HEK293 (cell line): ENCODE results near the gene CORO7.

Experiments used
- ATF2 ChIP-seq: fragments of 450-650 bp; formaldehyde crosslinking; IDR thresholded peaks from 2 replicates; pipeline ENCODE4 v1.5.1; 2016; ENCODE audit warnings: missing biosample characterization, missing genetic modification characterization, low read depth
- CTCF ChIP-seq: fragments of 450-650 bp; formaldehyde crosslinking; IDR thresholded peaks from 2 replicates; pipeline ENCODE4 v1.5.1; 2016; ENCODE audit warnings: missing biosample characterization, missing genetic modification characterization
- MYNN ChIP-seq: fragments of 450-650 bp; formaldehyde crosslinking; IDR thresholded peaks from 2 replicates; pipeline ENCODE4 v1.5.1; 2016; ENCODE audit warnings: missing biosample characterization, missing genetic modification characterization, borderline replicate concordance
- MZF1 ChIP-seq: fragments of 450-650 bp; formaldehyde crosslinking; IDR thresholded peaks from 2 replicates; pipeline ENCODE4 v1.5.1; 2017; ENCODE audit warnings: missing biosample characterization, missing genetic modification characterization, borderline replicate concordance
- TSHZ1 ChIP-seq: fragments of 450-650 bp; formaldehyde crosslinking; IDR thresholded peaks from 2 replicates; pipeline ENCODE4 v1.5.1; 2016; ENCODE audit warnings: missing biosample characterization, missing genetic modification characterization, borderline replicate concordance
- YY1 ChIP-seq: fragments of 450-650 bp; formaldehyde crosslinking; IDR thresholded peaks from 2 replicates; pipeline ENCODE4 v1.5.1; 2018; ENCODE audit warnings: missing biosample characterization, missing genetic modification characterization
- ZBTB21 ChIP-seq: fragments of 450-650 bp; formaldehyde crosslinking; IDR thresholded peaks from 2 replicates; pipeline ENCODE4 v1.5.1; 2017; ENCODE audit warnings: missing biosample characterization, missing genetic modification characterization
- ZBTB49 ChIP-seq: fragments of 450-650 bp; formaldehyde crosslinking; IDR thresholded peaks from 2 replicates; pipeline ENCODE4 v1.5.1; 2016; ENCODE audit warnings: missing biosample characterization, missing genetic modification characterization, low read depth
- ZNF114 ChIP-seq: fragments of 450-650 bp; formaldehyde crosslinking; IDR thresholded peaks from 2 replicates; pipeline ENCODE4 v1.5.0; 2017; ENCODE audit warnings: missing biosample characterization, missing genetic modification characterization
- ZNF560 ChIP-seq: fragments of 450-650 bp; formaldehyde crosslinking; IDR thresholded peaks from 2 replicates; pipeline ENCODE4 v1.5.1; 2017; ENCODE audit warnings: missing biosample characterization, missing genetic modification characterization, borderline replicate concordance

- TF ChIP-seq YY1 (no peak), MYNN (tag by site-specific recombination) (no peak), CTCF (tag by site-specific recombination) (no peak), TSHZ1 (tag by site-specific recombination) (no peak), ZBTB21 (no peak), ATF2 (tag by site-specific recombination) (no peak), MZF1 (tag by site-specific recombination) (no peak), ZNF114 (tag by site-specific recombination) (no peak), ZBTB49 (tag by site-specific recombination) (no peak), ZNF560 (tag by site-specific recombination) (no peak)
Observed at GRCh38 chr16:4369007-4369733, 47.2 kb downstream of the CORO7 start.
